GM18520 (cell line): ENCODE data around the gene GC.
"Not testable (repeated sequence)": the region's sequence is repeated elsewhere in the genome, so short reads cannot be mapped to it uniquely, and the experiment has no call there.

Source experiments
- ATAC-seq: cut with Tn5 transposase; IDR thresholded peaks from one replicate; pipeline ENCODE4 v1.9.1; 2021; ENCODE audit not compliant: unreplicated experiment

GC gene

GRCh38 chr4:71769434-71769833 is 14.4 kb downstream of the GC start:
- no peak for ATAC-seq

GRCh38 chr4:71768123-71768522 is 15.8 kb downstream of the GC start:
- no peak for ATAC-seq

- no peak for ATAC-seq
These were observed 18.0 kb downstream of the GC start for GRCh38 chr4:71765821-71766383.

GRCh38 chr4:71765350-71765749 is 18.5 kb downstream of the GC start:
- no peak for ATAC-seq

GRCh38 chr4:71752383-71753042 is 31.4 kb downstream of the GC start:
- ATAC-seq: no peak

GRCh38 chr4:71749008-71749594 is 34.8 kb downstream of the GC start:
- ATAC-seq: no peak

GRCh38 chr4:71746379-71746778 is 37.5 kb downstream of the GC start:
- ATAC-seq: no peak

GRCh38 chr4:71738782-71739181 is 45.1 kb downstream of the GC start:
- ATAC-seq: not testable (repeated sequence)

- ATAC-seq: no peak
These were observed 51.2 kb downstream of the GC start for GRCh38 chr4:71732706-71733105.

- ATAC-seq: no peak
These were observed 51.8 kb downstream of the GC start for GRCh38 chr4:71732066-71732465.

GRCh38 chr4:71729856-71730255 is 54.0 kb downstream of the GC start:
- ATAC-seq: no peak

GRCh38 chr4:71713611-71714203 is 70.2 kb downstream of the GC start:
- no peak for ATAC-seq

- no peak for ATAC-seq
These were observed 71.9 kb downstream of the GC start for GRCh38 chr4:71711985-71712348.

- no peak for ATAC-seq
These were observed 72.6 kb downstream of the GC start for GRCh38 chr4:71711044-71711984.

- ATAC-seq: no peak
These were observed 73.9 kb downstream of the GC start for GRCh38 chr4:71709961-71710360.

GRCh38 chr4:71698141-71698540 is 85.7 kb downstream of the GC start:
- no peak for ATAC-seq

- ATAC-seq: no peak
These were observed 86.8 kb downstream of the GC start for GRCh38 chr4:71697031-71697430.

GRCh38 chr4:71694961-71695360 is 88.9 kb downstream of the GC start:
- ATAC-seq: no peak

- no peak for ATAC-seq
These were observed 90.9 kb downstream of the GC start for GRCh38 chr4:71692963-71693362.

- ATAC-seq: no peak
These were observed 91.7 kb downstream of the GC start for GRCh38 chr4:71692198-71692597.
